IMR-90 (cell line): ENCODE results near the gene TMEM190. TPM values are rescaled to one million over a fixed set of nuclear protein-coding genes. Genes with fewer than 3 reads are reported as not detected.

Source experiments
- ATAC-seq: fragments of 200-7000 bp; cut with Tn5 transposase; 2 replicates; pipeline ENCODE4 v1.9.1; 2020; ENCODE audit warnings: low read depth, mild to moderate bottlenecking, moderate library complexity
- Bru-seq: library from RNA; stranded (reverse); fragments of 400-500 nt; gene quantifications from one replicate; lab custom pipeline; 2021; lab: Mats Ljungman, UMichigan
- BruChase-seq, 2 experiments: library from RNA; stranded (reverse); fragments of 400-500 nt; gene quantifications; one replicate each; lab custom pipeline; 2021; lab: Mats Ljungman, UMichigan
- BruUV-seq: library from RNA; stranded (reverse); fragments of 400-500 nt; replicated peaks from 2 replicates; lab custom pipeline; 2021; lab: Mats Ljungman, UMichigan
- CTCF ChIA-PET: fragments of 300-600 bp; formaldehyde crosslinking; extraction: SDS; loops from one replicate; lab custom pipeline; 2021; ENCODE audit warnings: antibody characterized with exemption; lab: Yijun Ruan, JAX
- POLR2A ChIA-PET: fragments of 300-600 bp; sonication (Branson Sonifier 250); formaldehyde crosslinking; loops from one replicate; lab custom pipeline; 2022; ENCODE audit warnings: antibody characterized with exemption; ENCODE audit not compliant: unreplicated experiment; lab: Charles Lee
- DNase-seq: peaks from one replicate; pipeline ENCODE4 v3.0.0; 2013
- H2AFZ ChIP-seq: replicated peaks from 2 replicates; pipeline ENCODE3; 2013; ENCODE audit warnings: low read length, mild to moderate bottlenecking; ENCODE audit not compliant: poor library complexity
- H2AK5ac ChIP-seq: 2 replicates; pipeline ENCODE4 v1.6.1; 2013; ENCODE audit warnings: low read depth, low read length, inconsistent platforms
- H2AK9ac ChIP-seq: replicated peaks from 2 replicates; pipeline ENCODE3; 2013; ENCODE audit warnings: mild to moderate bottlenecking, low read depth, low read length, moderate library complexity; ENCODE audit not compliant: poor library complexity
- H2BK120ac ChIP-seq: 2 replicates; pipeline ENCODE4 v1.6.1; 2013; ENCODE audit warnings: low read depth, low read length, inconsistent platforms
- H2BK15ac ChIP-seq: 3 replicates; pipeline ENCODE4 v1.6.1; 2013; ENCODE audit warnings: low read depth, low read length, inconsistent platforms
- H2BK20ac ChIP-seq: 2 replicates; pipeline ENCODE4 v1.6.1; 2013; ENCODE audit warnings: low read depth, mild to moderate bottlenecking, inconsistent platforms, low read length, moderate library complexity
- H2BK5ac ChIP-seq: 2 replicates; pipeline ENCODE4 v1.6.1; 2013; ENCODE audit warnings: mild to moderate bottlenecking, low read depth, low read length, inconsistent platforms; ENCODE audit not compliant: poor library complexity, severe bottlenecking
- H3K14ac ChIP-seq: replicated peaks from 2 replicates; pipeline ENCODE4 v1.6.1; 2013; ENCODE audit warnings: low read depth, low read length, inconsistent platforms
- H3K18ac ChIP-seq: 2 replicates; pipeline ENCODE4 v1.6.1; 2013; ENCODE audit warnings: low read depth, low read length, control low read depth
- H3K23ac ChIP-seq: 2 replicates; pipeline ENCODE4 v1.6.1; 2013; ENCODE audit warnings: low read depth, low read length, inconsistent platforms
- H3K27ac ChIP-seq: 2 replicates; pipeline ENCODE4 v1.5.1; 2013; ENCODE audit warnings: mild to moderate bottlenecking, control low read depth, low read length; ENCODE audit not compliant: insufficient read depth
- H3K27me3 ChIP-seq: 2 replicates; pipeline ENCODE4 v1.6.1; 2013; ENCODE audit warnings: low read length; ENCODE audit not compliant: control insufficient read depth, insufficient read depth
- H3K36me3 ChIP-seq: 2 replicates; pipeline ENCODE4 v1.6.1; 2013; ENCODE audit warnings: low read length, mixed read lengths; ENCODE audit not compliant: control insufficient read depth, insufficient read depth
- H3K4ac ChIP-seq: 2 replicates; pipeline ENCODE4 v1.6.1; 2013; ENCODE audit warnings: low read depth, low read length, inconsistent platforms
- H3K4me1 ChIP-seq: 2 replicates; pipeline ENCODE4 v1.6.1; 2013; ENCODE audit warnings: low read length, mixed read lengths; ENCODE audit not compliant: control insufficient read depth, insufficient read depth
- H3K4me2 ChIP-seq: 2 replicates; pipeline ENCODE4 v1.6.1; 2013; ENCODE audit warnings: low read depth, mild to moderate bottlenecking, control low read depth, low read length, moderate library complexity
- H3K4me3 ChIP-seq: 2 replicates; pipeline ENCODE4 v1.5.1; 2013; ENCODE audit warnings: low read depth, mild to moderate bottlenecking, control low read depth, low read length, moderate library complexity; ENCODE audit not compliant: insufficient read depth
- H3K56ac ChIP-seq: 2 replicates; pipeline ENCODE4 v1.6.1; 2013; ENCODE audit warnings: low read length, inconsistent platforms; ENCODE audit not compliant: insufficient read depth; ENCODE audit errors: extremely low read depth
- H3K79me1 ChIP-seq, 2 experiments: 2 replicates each; pipeline ENCODE4 v1.6.1; 2013; ENCODE audit warnings: low read length in 2 of 2, inconsistent platforms in 1 of 2, low read depth in 1 of 2
- H3K9ac ChIP-seq: 2 replicates; pipeline ENCODE4 v1.6.1; 2013; ENCODE audit warnings: low read depth, low read length, control low read depth
- H3K9me1 ChIP-seq: 2 replicates; pipeline ENCODE4 v1.6.1; 2013; ENCODE audit warnings: low read length, inconsistent platforms; ENCODE audit not compliant: insufficient read depth
- H3K9me3 ChIP-seq: 2 replicates; pipeline ENCODE4 v1.6.1; 2013; ENCODE audit warnings: low read length; ENCODE audit not compliant: control insufficient read depth, insufficient read depth
- H4K20me1 ChIP-seq: 2 replicates; pipeline ENCODE4 v1.6.1; 2013; ENCODE audit warnings: low read length, inconsistent platforms; ENCODE audit not compliant: insufficient read depth
- H4K5ac ChIP-seq: 2 replicates; pipeline ENCODE4 v1.6.1; 2013; ENCODE audit warnings: mild to moderate bottlenecking, low read depth, low read length, control low read depth
- H4K8ac ChIP-seq, 2 experiments: 2 replicates each; pipeline ENCODE4 v1.6.1; 2013; ENCODE audit warnings: low read depth in 2 of 2, low read length in 2 of 2, control low read depth in 1 of 2, inconsistent platforms in 1 of 2
- H4K91ac ChIP-seq: 2 replicates; pipeline ENCODE4 v1.6.1; 2013; ENCODE audit warnings: low read depth, low read length, inconsistent platforms; ENCODE audit not compliant: insufficient read depth
- BHLHE40 ChIP-seq: fragments of 150-350 bp; IDR thresholded peaks from 2 replicates; pipeline ENCODE4 v1.6.1; 2016; ENCODE audit warnings: mild to moderate bottlenecking, low read depth, low read length
- MAFK ChIP-seq: IDR thresholded peaks from 2 replicates; pipeline ENCODE4 v1.6.1; 2012; ENCODE audit warnings: low read depth, low read length, improper control_type of control experiment
- MAZ ChIP-seq: IDR thresholded peaks from 2 replicates; pipeline ENCODE4 v1.6.1; 2012; ENCODE audit warnings: low read depth, mild to moderate bottlenecking, low read length, improper control_type of control experiment, moderate library complexity, borderline replicate concordance
- WGBS, 2 experiments: methylation state at CpG; one replicate each; pipeline versions ENCODE4 v1.1.5 to v1.1.7; 2013; ENCODE audit warnings: missing lambda C conversion rate in 2 of 2; ENCODE audit not compliant: insufficient read length in 1 of 2; ENCODE audit errors: extremely low coverage in 2 of 2; 5-methylcytosine and 5-hydroxymethylcytosine counted together
- dilution Hi-C: fragments of 300-500 bp; cut with HindIII; formaldehyde crosslinking; loops from one replicate; pipeline ENCODE4 v1.14.3; 2018; ENCODE audit warnings: low sequenced_read_pairs; ENCODE audit not compliant: unreplicated experiment
- in situ Hi-C: fragments of 300-500 bp; cut with MboI; formaldehyde crosslinking; loops from 3 replicates; pipeline ENCODE4 v1.14.3; 2019; ENCODE audit warnings: low sequenced_read_pairs, inconsistent platforms, mixed read lengths
- intact Hi-C: fragments of 100-400 bp; cut with micrococcal nuclease; formaldehyde crosslinking; loops from 2 replicates; pipeline ENCODE4 v1.10.0; 2022
- long read RNA-seq: library from polyadenylated mRNA; unstranded; transcript quantifications from one replicate; pipeline ENCODE4 v2.0.0, GENCODE V29; 2021; ENCODE audit not compliant: unreplicated experiment
- polyA plus RNA-seq, 3 experiments: library from polyadenylated mRNA; depleted of rRNA; stranded (reverse); fragments of >200 nt; gene quantifications; 2 replicates each; pipeline ENCODE4 v1.2.3, GENCODE V29; 2012; ENCODE audit warnings: low replicate concordance in 1 of 3
- total RNA-seq: library from RNA; depleted of rRNA; stranded (reverse); fragments of >200 nt; gene quantifications from 2 replicates; pipeline ENCODE4 v1.2.3, GENCODE V29; 2012; rRNA removed

The TMEM190 gene
- total RNA-seq (not detected in 2 replicates), polyA plus RNA-seq (2012; rRNA removed) (1.4 and 1.6 TPM in 2 replicates), Bru-seq, nascent RNA (percentile 45 among the genes with signal in this experiment), BruChase-seq, experiment 1, labeled RNA remaining after a 6-hour chase (percentile 40 among the genes with signal in this experiment), BruChase-seq, experiment 2, labeled RNA remaining after a 2-hour chase (percentile 52 among the genes with signal in this experiment)
- 0.49 TPM in 1 of 2 replicates, not detected in the other for polyA plus RNA-seq (2012; cell fraction: cytosol; rRNA removed)
- 10.6 and 24.6 TPM in 2 replicates for polyA plus RNA-seq (2012; cell fraction: nucleus; rRNA removed; ENCODE audit: low replicate concordance)
- long read RNA-seq, partial matches to known transcripts, result 1 of 4 reads
- long read RNA-seq, other reads (novel, unspliced or antisense), result 3 of 4 reads

DNA sequence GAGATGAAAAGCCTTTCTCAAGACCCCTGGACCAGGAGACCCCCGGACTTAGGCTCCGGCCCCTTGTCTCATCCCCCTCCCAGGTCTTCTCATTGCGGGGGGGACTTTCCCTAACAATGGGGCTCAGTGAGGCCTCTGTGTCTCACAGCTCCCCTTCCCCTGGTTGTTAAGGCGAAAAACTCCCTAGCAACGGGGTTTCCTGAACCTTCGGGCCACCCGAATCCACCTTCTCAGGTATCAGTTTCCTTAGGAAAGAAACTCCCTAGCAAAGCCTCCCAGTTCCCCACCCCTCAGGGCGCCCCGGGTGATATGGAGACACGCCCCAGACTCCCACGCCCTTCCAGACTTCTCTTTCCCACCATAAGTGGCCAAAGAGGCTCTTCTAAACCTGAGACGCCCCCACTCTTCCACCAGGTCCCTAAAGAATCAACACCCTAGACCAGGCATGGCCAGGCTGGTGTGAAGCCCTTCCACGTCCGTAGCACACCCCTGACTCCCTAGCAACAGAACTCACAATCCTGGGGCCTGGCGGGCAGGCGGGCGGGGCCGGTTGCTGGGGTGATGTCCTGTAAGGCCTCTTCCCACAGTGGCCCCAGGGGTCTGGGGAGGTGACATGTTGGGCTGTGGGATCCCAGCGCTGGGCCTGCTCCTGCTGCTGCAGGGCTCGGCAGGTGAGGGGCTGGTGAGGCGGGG, at the start of gene TMEM190:
TSS of gene TMEM190 (plus strand) at position 586 of the 693 bp plus-strand sequence. CDS start at position 614, 28 bp downstream.
- Histone ChIP-seq H2BK20ac (peak within 1 kb of the TSS; percentile 82; the same call in 1 of the 2 replicates), H3K9me1 (peaks cover 13% of the 10 kb centered on the region; the same call in 1 of the 2 replicates), H4K5ac (no peak within 1 kb of the TSS), H2AK9ac (peak within 1 kb of the TSS; percentile 82), H3K14ac (peak within 1 kb of the TSS; percentile 41; the same call in 1 of the 2 replicates), H3K79me1 (peaks cover 5 to 19% of the 10 kb centered on the region in 2 experiments; a peak in 3 of 4 replicates), H2BK120ac (peak within 1 kb of the TSS; percentile 91), H3K23ac (no peak within 1 kb of the TSS), H3K4ac (peak within 1 kb of the TSS; percentile 87), H3K27ac (peak within 1 kb of the TSS; percentile 42; the same call in 1 of the 2 replicates), H4K91ac (peak within 1 kb of the TSS; percentile 91), H4K20me1 (no peaks in the 10 kb centered on the region), H2AFZ (peak within 1 kb of the TSS; percentile 58), H3K9me3 (no peaks in the 10 kb centered on the region), H3K4me3 (no peak within 1 kb of the TSS), H2AK5ac (peak within 1 kb of the TSS; percentile 86), H4K8ac (peak within 1 kb of the TSS; percentile 63 to 85; a peak in 3 of 4 replicates), H3K4me1 (peaks cover 30% of the 10 kb centered on the region), H2BK5ac (no peak within 1 kb of the TSS), H3K4me2 (no peak within 1 kb of the TSS), H3K36me3 (no peaks in the 10 kb centered on the region), H3K9ac (no peak within 1 kb of the TSS), H3K27me3 (no peaks in the 10 kb centered on the region), H3K56ac (no peak within 1 kb of the TSS), H3K18ac (no peak within 1 kb of the TSS), H2BK15ac (peak within 1 kb of the TSS; percentile 98)
- no TSS peak for BruUV-seq
- in situ Hi-C loops, result no loop called here
- dilution Hi-C loops, result no loop called here
- no peak for ATAC-seq
- no peak for DNase-seq
- POLR2A ChIA-PET, result interaction anchor here (0.6 kb wide), 1 partner anchor 1502 kb away, joined by 3 read pairs; no protein-coding TSS in a partner anchor
- intact Hi-C loops, result no loop called here
- 84% methylated on average over 8 of the region's 21 CpGs; no CpG with 5 or more reads in 1 of the 2 experiments for WGBS, 2 experiments
- no peak for TF ChIP-seq MAZ
- no peak for TF ChIP-seq MAFK
- no peak for TF ChIP-seq BHLHE40
- CTCF ChIA-PET, result interaction anchor here (1.1 kb wide), 1 partner anchor 75 kb away, joined by 3 read pairs; no protein-coding TSS in a partner anchor
